Keratinocyte (primary cell): ENCODE results near the gene ATP8B1. TPM values are rescaled to one million over a fixed set of nuclear protein-coding genes. Genes with fewer than 3 reads are reported as not detected.

Experiments used
- DNase-seq: peaks from one replicate; pipeline ENCODE4 v3.0.0-alpha.2; 2011; ENCODE audit warnings: low read depth, missing footprints, low spot score
- FAIRE-seq: peaks from 2 replicates; lab custom pipeline; 2011; peaks lifted over from hg19 to GRCh38; lab: Jason Lieb, UNC
- H2AFZ ChIP-seq: 2 replicates; pipeline ENCODE4 v1.6.0; 2012; ENCODE audit warnings: low read length, control low read depth, inconsistent platforms; ENCODE audit not compliant: control insufficient read depth
- H3K27ac ChIP-seq: 2 replicates; pipeline ENCODE4 v1.5.1; 2011; ENCODE audit warnings: low read length; ENCODE audit not compliant: control insufficient read depth, insufficient read depth
- H3K27me3 ChIP-seq: 3 replicates; pipeline ENCODE4 v1.6.0; 2011; ENCODE audit warnings: low read length; ENCODE audit not compliant: control insufficient read depth, insufficient read depth; ENCODE audit errors: extremely low read depth
- H3K36me3 ChIP-seq, 2 experiments: 2 replicates in 1 of 2; 3 replicates in 1 of 2; pipeline ENCODE4 v1.5.1; 2011; ENCODE audit warnings: low read length in 2 of 2, mild to moderate bottlenecking in 1 of 2; ENCODE audit not compliant: control insufficient read depth in 2 of 2, insufficient read depth in 2 of 2; ENCODE audit errors: extremely low read depth in 1 of 2
- H3K4me1 ChIP-seq: 3 replicates; pipeline ENCODE4 v1.5.1; 2011; ENCODE audit warnings: low read length; ENCODE audit not compliant: control insufficient read depth, insufficient read depth; ENCODE audit errors: extremely low read depth
- H3K4me2 ChIP-seq: 3 replicates; pipeline ENCODE4 v1.6.0; 2011; ENCODE audit warnings: low read depth, low read length; ENCODE audit not compliant: control insufficient read depth, insufficient read depth; ENCODE audit errors: extremely low read depth
- H3K4me3 ChIP-seq, 3 experiments: fragments of 200-600 bp in 1 of 3; sonication (generic) in 1 of 3; 2 replicates in 2 of 3; 3 replicates in 1 of 3; pipeline ENCODE4 v1.5.1; 2011 to 2016; ENCODE audit warnings: low read length in 3 of 3, mild to moderate bottlenecking in 3 of 3, control low read depth in 2 of 3, inconsistent platforms in 1 of 3, low read depth in 1 of 3, mixed read lengths in 1 of 3, mixed run types in 1 of 3, moderate library complexity in 1 of 3; ENCODE audit not compliant: control insufficient read depth in 2 of 3, insufficient read depth in 2 of 3; ENCODE audit errors: extremely low read depth in 1 of 3
- H3K79me2 ChIP-seq: 2 replicates; pipeline ENCODE4 v1.6.0; 2012; ENCODE audit warnings: low read length; ENCODE audit not compliant: control insufficient read depth, insufficient read depth
- H3K9ac ChIP-seq: 3 replicates; pipeline ENCODE4 v1.6.0; 2011; ENCODE audit warnings: low read length; ENCODE audit not compliant: control insufficient read depth, insufficient read depth; ENCODE audit errors: extremely low read depth
- H3K9me1 ChIP-seq: 3 replicates; pipeline ENCODE4 v1.6.0; 2011; ENCODE audit warnings: low read length; ENCODE audit not compliant: control insufficient read depth, insufficient read depth; ENCODE audit errors: extremely low read depth
- H3K9me3 ChIP-seq: 2 replicates; pipeline ENCODE4 v1.5.1; 2012; ENCODE audit warnings: low read depth, low read length; ENCODE audit not compliant: control insufficient read depth
- H4K20me1 ChIP-seq: 3 replicates; pipeline ENCODE4 v1.6.0; 2011; ENCODE audit warnings: low read length; ENCODE audit not compliant: control insufficient read depth, insufficient read depth; ENCODE audit errors: extremely low read depth
- EZH2 ChIP-seq: IDR thresholded peaks from one replicate; pipeline ENCODE4 v1.6.1; 2012; ENCODE audit warnings: inconsistent platforms, mild to moderate bottlenecking, low read length, moderate library complexity
- dilution Hi-C: fragments of 300-500 bp; cut with MboI; formaldehyde crosslinking; loops from one replicate; pipeline ENCODE4 v1.7.0; 2020; ENCODE audit warnings: low sequenced_read_pairs; ENCODE audit not compliant: extremely low pct_ligation_motif_present
- polyA plus RNA-seq, 5 experiments: library from polyadenylated mRNA; depleted of rRNA in 3 of 5; stranded (reverse) in 3 of 5; stranded (forward) in 1 of 5; unstranded in 1 of 5; fragments of >200 nt; gene quantifications; 1 replicate in 1 of 5; 2 replicates in 3 of 5; 3 replicates in 1 of 5; pipeline versions ENCODE4 v1.2.1 to v1.2.3, GENCODE V29; 2011 to 2012; ENCODE audit warnings: missing spikeins in 2 of 5, low read depth in 1 of 5, low replicate concordance in 1 of 5
- TF ChIP-seq, protein P1 (sequence below), 3 experiments: IDR thresholded peaks in 1 of 3; conservative IDR thresholded peaks in 1 of 3; optimal IDR thresholded peaks in 1 of 3; 2 replicates in 2 of 3; 3 replicates in 1 of 3; pipeline versions ENCODE3 to v1.5.1; 2011; ENCODE audit warnings: low read length in 3 of 3, mild to moderate bottlenecking in 3 of 3, moderate library complexity in 2 of 3, control low read depth in 1 of 3, inconsistent platforms in 1 of 3; ENCODE audit not compliant: insufficient read depth in 2 of 3; ENCODE audit errors: extremely low read depth in 1 of 3

The ATP8B1 gene
- polyA plus RNA-seq, 1 donor (not counting 4 experiments of a cell fraction or from before 2014, with no cell fraction given), result 20.4 TPM

DNA sequence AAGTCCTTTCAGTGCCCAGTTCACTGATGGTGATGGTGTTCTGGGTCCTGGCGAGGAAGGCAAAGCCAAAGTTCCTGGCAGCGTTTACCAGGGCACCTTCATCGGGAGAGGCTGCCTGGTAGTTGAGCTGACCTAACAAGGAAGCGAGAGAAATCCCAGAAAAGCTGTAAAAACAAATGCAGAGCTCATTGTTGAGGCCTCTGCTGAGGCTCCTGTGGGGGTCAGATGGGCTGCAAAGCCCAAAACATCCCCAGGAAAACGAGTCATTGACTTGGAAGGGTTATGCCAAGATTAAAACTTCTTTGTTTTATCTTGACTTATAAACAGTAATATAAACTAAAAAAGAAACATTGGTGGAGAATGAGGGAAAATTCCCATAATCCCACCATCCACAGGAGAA lies 128.2 kb downstream of the ATP8B1 start:
- H3K4me3 ChIP-seq, result no peak overlapping the region
- dilution Hi-C loops, result no loop called here
- no peak overlapping the region for H3K4me2 ChIP-seq
- H3K9me3 ChIP-seq, result peaks cover 4% of the 10 kb centered on the region
- H3K79me2 ChIP-seq, result no peaks in the 10 kb centered on the region
- TF ChIP-seq, protein P1, sequence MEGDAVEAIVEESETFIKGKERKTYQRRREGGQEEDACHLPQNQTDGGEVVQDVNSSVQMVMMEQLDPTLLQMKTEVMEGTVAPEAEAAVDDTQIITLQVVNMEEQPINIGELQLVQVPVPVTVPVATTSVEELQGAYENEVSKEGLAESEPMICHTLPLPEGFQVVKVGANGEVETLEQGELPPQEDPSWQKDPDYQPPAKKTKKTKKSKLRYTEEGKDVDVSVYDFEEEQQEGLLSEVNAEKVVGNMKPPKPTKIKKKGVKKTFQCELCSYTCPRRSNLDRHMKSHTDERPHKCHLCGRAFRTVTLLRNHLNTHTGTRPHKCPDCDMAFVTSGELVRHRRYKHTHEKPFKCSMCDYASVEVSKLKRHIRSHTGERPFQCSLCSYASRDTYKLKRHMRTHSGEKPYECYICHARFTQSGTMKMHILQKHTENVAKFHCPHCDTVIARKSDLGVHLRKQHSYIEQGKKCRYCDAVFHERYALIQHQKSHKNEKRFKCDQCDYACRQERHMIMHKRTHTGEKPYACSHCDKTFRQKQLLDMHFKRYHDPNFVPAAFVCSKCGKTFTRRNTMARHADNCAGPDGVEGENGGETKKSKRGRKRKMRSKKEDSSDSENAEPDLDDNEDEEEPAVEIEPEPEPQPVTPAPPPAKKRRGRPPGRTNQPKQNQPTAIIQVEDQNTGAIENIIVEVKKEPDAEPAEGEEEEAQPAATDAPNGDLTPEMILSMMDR (optimal IDR thresholded peaks at IDR 0.05 in 1 of 3, IDR thresholded peaks at IDR 0.05 in 1 of 3, conservative IDR thresholded peaks at IDR 0.05 in 1 of 3; ENCODE audit: extremely low read depth in 1 of 3, insufficient read depth in 2 of 3, low read length in 3 of 3), result no peak
- no peak for TF ChIP-seq EZH2
- no peak for FAIRE-seq
- H3K27me3 ChIP-seq, result no peaks in the 10 kb centered on the region
- H3K4me1 ChIP-seq, result no peaks in the 10 kb centered on the region
- H4K20me1 ChIP-seq, result no peaks in the 10 kb centered on the region
- no peak overlapping the region for H2AFZ ChIP-seq
- no peak overlapping the region for H3K9ac ChIP-seq
- H3K9me1 ChIP-seq, result no peaks in the 10 kb centered on the region
- no peak overlapping the region for H3K27ac ChIP-seq
- no peak for DNase-seq
- peaks cover 10 to 11% of the 10 kb centered on the region in 2 experiments for H3K36me3 ChIP-seq

DNA sequence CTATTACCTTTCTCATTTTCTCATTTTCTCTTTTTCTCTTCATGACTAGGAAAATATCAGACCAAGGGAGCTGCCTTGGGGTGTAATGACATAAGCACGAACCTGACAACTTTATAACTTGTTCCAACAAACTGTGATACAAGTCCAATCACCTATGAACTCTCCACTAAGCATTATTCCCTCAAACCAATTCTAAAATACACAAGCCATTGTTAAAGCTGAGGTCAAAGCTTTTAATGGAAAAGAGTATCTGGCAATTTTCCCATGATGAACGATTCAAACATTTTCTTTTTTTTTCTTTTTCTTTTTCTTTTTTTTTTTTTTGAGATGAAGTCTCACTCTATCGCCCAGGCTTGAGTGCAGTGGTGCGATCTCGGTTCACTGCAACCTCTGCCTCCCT lies 133.1 kb downstream of the ATP8B1 start:
- no peak overlapping the region for H2AFZ ChIP-seq
- FAIRE-seq, result no peak
- H3K79me2 ChIP-seq, result no peaks in the 10 kb centered on the region

More for the DNA sequence above, 133.1 kb downstream of the ATP8B1 start:
- Histone ChIP-seq H3K4me2 (no peak overlapping the region), H3K9me1 (no peaks in the 10 kb centered on the region), H3K9me3 (peaks cover 4% of the 10 kb centered on the region), H3K27ac (no peak overlapping the region), H3K4me1 (no peaks in the 10 kb centered on the region), H4K20me1 (no peaks in the 10 kb centered on the region), H3K9ac (no peak overlapping the region), H3K36me3 (peaks cover 10 to 14% of the 10 kb centered on the region in 2 experiments), H3K27me3 (no peaks in the 10 kb centered on the region), H3K4me3 (no peak overlapping the region)
- TF ChIP-seq, protein P1 (optimal IDR thresholded peaks at IDR 0.05 in 1 of 3, IDR thresholded peaks at IDR 0.05 in 1 of 3, conservative IDR thresholded peaks at IDR 0.05 in 1 of 3; ENCODE audit: extremely low read depth in 1 of 3, insufficient read depth in 2 of 3, low read length in 3 of 3), result no peak
- TF ChIP-seq EZH2, result no peak
- dilution Hi-C loops, result no loop called here
- no peak for DNase-seq
